Measurements from ENCODE around the gene CDC42BPA. TPM values are rescaled to one million over a fixed set of nuclear protein-coding genes. Genes with fewer than 3 reads are reported as not detected.

CDC42BPA gene
- total and polyA plus RNA-seq, 2 donors (not counting 3 experiments of a cell fraction or from before 2014, with no cell fraction given), result 26.1 to 92.6 TPM

GRCh38 chr1:227155688-227156087 lies 162.6 kb downstream of the CDC42BPA start:
- peaks cover 11% of the 10 kb centered on the region for H3K4me1 ChIP-seq (ENCODE audit: control insufficient read depth, extremely low read depth, insufficient read depth, low read length)
- intact Hi-C loops (cut with micrococcal nuclease), result no loop called here
- no peak overlapping the region for H3K27ac ChIP-seq (ENCODE audit: insufficient read depth, low read depth, low read length)
- ChIA-PET CTCF (no interaction called here), POLR2A (no interaction called here)
- no peaks in the 10 kb centered on the region for H3K27me3 ChIP-seq (ENCODE audit: control insufficient read depth in 2 of 2, insufficient read depth in 2 of 2, low read length in 2 of 2)
- no peak for TF ChIP-seq CTCF (IDR thresholded peaks at IDR 0.05; ENCODE audit: extremely low read depth in 1 of 2, insufficient read depth in 1 of 2, low read depth in 1 of 2, low read length in 2 of 2)
- H3K9ac ChIP-seq (replicated peaks; ENCODE audit: extremely low read depth, insufficient read depth, low read length), result no peak overlapping the region
- H3K4me3 ChIP-seq (replicated peaks in 1 of 3; ENCODE audit: insufficient read depth in 1 of 3, low read depth in 1 of 3, low read length in 3 of 3), result no peak overlapping the region
- DNase-seq (ENCODE audit: low read depth, low spot score), result no peak
- H3K9me3 ChIP-seq (replicated peaks; ENCODE audit: control insufficient read depth, insufficient read depth, low read length), result no peaks in the 10 kb centered on the region
- dilution Hi-C loops (cut with MboI; ENCODE audit: extremely low pct_ligation_motif_present, low sequenced_read_pairs), result no loop called here
- BruUV-seq (replicated peaks), result no TSS peak
- H3K79me2 ChIP-seq (ENCODE audit: control insufficient read depth, insufficient read depth, low read length), result peaks cover 33% of the 10 kb centered on the region
- no peak for FAIRE-seq
- peaks cover 6 to 7% of the 10 kb centered on the region in 2 experiments for H3K36me3 ChIP-seq (ENCODE audit: control insufficient read depth in 2 of 2, extremely low read depth in 1 of 2, insufficient read depth in 2 of 2, low read length in 2 of 2)
- no peak overlapping the region for H2AFZ ChIP-seq (ENCODE audit: low read depth, low read length)
- no peaks in the 10 kb centered on the region for H3K9me1 ChIP-seq (replicated peaks; ENCODE audit: control insufficient read depth, extremely low read depth, insufficient read depth, low read length)
- peaks cover 2% of the 10 kb centered on the region for H4K20me1 ChIP-seq (replicated peaks; ENCODE audit: control insufficient read depth, extremely low read depth, insufficient read depth, low read length)
- H3K4me2 ChIP-seq (ENCODE audit: insufficient read depth, low read length), result no peak overlapping the region

GRCh38 chr1:227155004-227155403 lies 163.3 kb downstream of the CDC42BPA start:
- H4K20me1 ChIP-seq (replicated peaks; ENCODE audit: control insufficient read depth, extremely low read depth, insufficient read depth, low read length), result peaks cover 2% of the 10 kb centered on the region
- H3K9me1 ChIP-seq (replicated peaks; ENCODE audit: control insufficient read depth, extremely low read depth, insufficient read depth, low read length), result no peaks in the 10 kb centered on the region
- H3K27ac ChIP-seq (ENCODE audit: insufficient read depth, low read depth, low read length), result no peak overlapping the region
- peaks cover 6 to 7% of the 10 kb centered on the region in 2 experiments for H3K36me3 ChIP-seq (ENCODE audit: control insufficient read depth in 2 of 2, extremely low read depth in 1 of 2, insufficient read depth in 2 of 2, low read length in 2 of 2)
- no peak overlapping the region for H3K9ac ChIP-seq (replicated peaks; ENCODE audit: extremely low read depth, insufficient read depth, low read length)
- TF ChIP-seq POLR2AphosphoS5 (IDR thresholded peaks at IDR 0.05; ENCODE audit: insufficient read depth, low read depth, low read length) (no peak), EZH2 (IDR thresholded peaks at IDR 0.05; ENCODE audit: borderline replicate concordance, low read depth, low read length, severe bottlenecking) (no peak), POLR2A (IDR thresholded peaks at IDR 0.05; ENCODE audit: low read depth, low read length) (no peak), GATA2 (IDR thresholded peaks at IDR 0.05; ENCODE audit: insufficient read depth, insufficient read length, low read depth, low read length) (no peak), CTCF (IDR thresholded peaks at IDR 0.05; ENCODE audit: extremely low read depth in 1 of 2, insufficient read depth in 1 of 2, low read depth in 1 of 2, low read length in 2 of 2) (no peak), MYC (IDR thresholded peaks at IDR 0.05; ENCODE audit: low read depth, low read length) (no peak), MAX (IDR thresholded peaks at IDR 0.05; ENCODE audit: insufficient read depth, insufficient read length) (no peak), JUN (IDR thresholded peaks at IDR 0.05; ENCODE audit: borderline replicate concordance, insufficient read depth, insufficient read length, low read depth) (no peak), FOS (IDR thresholded peaks at IDR 0.05; ENCODE audit: borderline replicate concordance, insufficient read depth, low read length) (no peak)
- no peaks in the 10 kb centered on the region for H3K9me3 ChIP-seq (replicated peaks; ENCODE audit: control insufficient read depth, insufficient read depth, low read length)
- DNase-seq (ENCODE audit: low read depth, low spot score) (no peak), FAIRE-seq (no peak)
- intact Hi-C loops (cut with micrococcal nuclease), result no loop called here
- H3K4me3 ChIP-seq (replicated peaks in 1 of 3; ENCODE audit: insufficient read depth in 1 of 3, low read depth in 1 of 3, low read length in 3 of 3), result no peak overlapping the region
- BruUV-seq (replicated peaks), result no TSS peak
- no peak overlapping the region for H2AFZ ChIP-seq (ENCODE audit: low read depth, low read length)
- POLR2A ChIA-PET, result no interaction called here
- peaks cover 11% of the 10 kb centered on the region for H3K4me1 ChIP-seq (ENCODE audit: control insufficient read depth, extremely low read depth, insufficient read depth, low read length)
- no peaks in the 10 kb centered on the region for H3K27me3 ChIP-seq (ENCODE audit: control insufficient read depth in 2 of 2, insufficient read depth in 2 of 2, low read length in 2 of 2)
- H3K79me2 ChIP-seq (ENCODE audit: control insufficient read depth, insufficient read depth, low read length), result peaks cover 36% of the 10 kb centered on the region
- CTCF ChIA-PET, result interaction anchor here (0.9 to 1.1 kb wide), 3 partner anchors 11 to 12 kb away, joined by 3 to 4 read pairs (median 4); no protein-coding TSS in a partner anchor
- dilution Hi-C loops (cut with MboI; ENCODE audit: extremely low pct_ligation_motif_present, low sequenced_read_pairs), result no loop called here
- no peak overlapping the region for H3K4me2 ChIP-seq (ENCODE audit: insufficient read depth, low read length)

All from endothelial cell of umbilical vein (primary cell).